SK-N-SH (cell line): ENCODE data around the gene RAPGEF4. TPM values are rescaled to one million over a fixed set of nuclear protein-coding genes. Genes with fewer than 3 reads are reported as not detected.

ENCODE experiments used
- CTCF ChIA-PET: fragments of 300-600, 350-600 bp; formaldehyde crosslinking; extraction: SDS; loops from one replicate; lab custom pipeline; 2021; lab: Yijun Ruan, JAX
- POLR2A ChIA-PET: fragments of 350-600 bp; sonication (Branson Sonifier 250); formaldehyde crosslinking; extraction: SDS; loops from one replicate; lab custom pipeline; 2020; ENCODE audit warnings: antibody characterized with exemption, inconsistent platforms; lab: Yijun Ruan, JAX
- DNase-seq: peaks from one replicate; pipeline ENCODE4 v3.0.0; 2012
- H2AFZ ChIP-seq: fragments of 200-600 bp; sonication (generic); 2 replicates; pipeline ENCODE4 v1.8.1; 2016; ENCODE audit warnings: antibody characterized with exemption, mild to moderate bottlenecking, low read depth
- H3F3A ChIP-seq: fragments of 200-600 bp; sonication (generic); replicated peaks from 2 replicates; pipeline ENCODE3; 2016; ENCODE audit warnings: antibody characterized with exemption, mild to moderate bottlenecking; ENCODE audit not compliant: insufficient read depth
- H3K27ac ChIP-seq, 2 experiments: fragments of 200-500 bp in 1 of 2; fragments of 200-600 bp in 1 of 2; sonication (Bioruptor generic) in 1 of 2; sonication (generic), shearing (Covaris generic) in 1 of 2; 2 replicates each; pipeline versions ENCODE4 v1.5.1 to v1.6.1; 2014 to 2016; ENCODE audit warnings: low read depth in 2 of 2, inconsistent platforms in 1 of 2, low read length in 1 of 2, mild to moderate bottlenecking in 1 of 2, mixed read lengths in 1 of 2
- H3K27me3 ChIP-seq: fragments of 200-600 bp; sonication (generic), shearing (Covaris generic); 2 replicates; pipeline ENCODE4 v1.6.1; 2016; ENCODE audit warnings: mixed run types; ENCODE audit not compliant: insufficient read depth
- H3K36me3 ChIP-seq, 2 experiments: fragments of 200-500 bp in 1 of 2; fragments of 200-600 bp in 1 of 2; sonication (Bioruptor generic) in 1 of 2; sonication (generic) in 1 of 2; replicated peaks in 1 of 2; 2 replicates each; pipeline versions ENCODE3 to v1.5.1; 2014 to 2016; ENCODE audit warnings: low read length in 1 of 2, mild to moderate bottlenecking in 1 of 2; ENCODE audit not compliant: insufficient read depth in 2 of 2, control insufficient read depth in 1 of 2
- H3K4me1 ChIP-seq, 2 experiments: fragments of 200-500 bp in 1 of 2; fragments of 200-600 bp in 1 of 2; sonication (Bioruptor generic) in 1 of 2; sonication (generic), shearing (Covaris generic) in 1 of 2; 2 replicates each; pipeline versions ENCODE4 v1.5.1 to v1.6.1; 2014 to 2016; ENCODE audit warnings: low read depth in 1 of 2, low read length in 1 of 2, mixed run types in 1 of 2; ENCODE audit not compliant: insufficient read depth in 2 of 2, control insufficient read depth in 1 of 2
- H3K4me2 ChIP-seq: fragments of 200-600 bp; sonication (generic), shearing (Covaris generic); 2 replicates; pipeline ENCODE4 v1.6.1; 2017; ENCODE audit warnings: mixed run types
- H3K4me3 ChIP-seq, 2 experiments: fragments of 200-500 bp in 1 of 2; fragments of 200-600 bp in 1 of 2; sonication (Bioruptor generic) in 1 of 2; sonication (generic), shearing (Covaris generic) in 1 of 2; 2 replicates each; pipeline versions ENCODE4 v1.5.1 to v1.8.1; 2014 to 2016; ENCODE audit warnings: low read depth in 2 of 2, inconsistent platforms in 1 of 2, low read length in 1 of 2, mild to moderate bottlenecking in 1 of 2, mixed read lengths in 1 of 2, moderate library complexity in 1 of 2
- H3K79me2 ChIP-seq: fragments of 200-600 bp; sonication (generic); 2 replicates; pipeline ENCODE4 v1.8.1; 2017; ENCODE audit warnings: mild to moderate bottlenecking; ENCODE audit not compliant: insufficient read depth
- H3K9ac ChIP-seq: fragments of 200-600 bp; sonication (generic); 2 replicates; pipeline ENCODE4 v1.6.1; 2017; ENCODE audit warnings: mixed run types
- H3K9me2 ChIP-seq: fragments of 200-600 bp; sonication (generic); 2 replicates; pipeline ENCODE4 v1.6.1; 2017; ENCODE audit warnings: mixed run types
- H3K9me3 ChIP-seq: fragments of 200-600 bp; sonication (generic); 2 replicates; pipeline ENCODE4 v1.6.1; 2017; ENCODE audit warnings: mixed run types, mild to moderate bottlenecking, moderate library complexity
- H4K20me1 ChIP-seq: fragments of 200-600 bp; sonication (generic); 2 replicates; pipeline ENCODE4 v1.6.1; 2017; ENCODE audit warnings: mild to moderate bottlenecking, mixed run types; ENCODE audit not compliant: insufficient read depth
- FOXM1 ChIP-seq: IDR thresholded peaks from 2 replicates; pipeline ENCODE4 v1.4.0; 2012; ENCODE audit warnings: low read depth, mild to moderate bottlenecking
- NRF1 ChIP-seq: IDR thresholded peaks from 2 replicates; pipeline ENCODE4 v1.6.1; 2012; ENCODE audit warnings: low read depth, mild to moderate bottlenecking, low read length
- POLR2AphosphoS5 ChIP-seq: IDR thresholded peaks from 2 replicates; pipeline ENCODE4 v1.6.1; 2012; ENCODE audit warnings: low read depth, low read length
- RFX5 ChIP-seq: IDR thresholded peaks from 2 replicates; pipeline ENCODE4 v1.6.1; 2012; ENCODE audit warnings: mild to moderate bottlenecking, improper control_type of control experiment, low read length
- TEAD4 ChIP-seq: IDR thresholded peaks from 2 replicates; pipeline ENCODE4 v1.4.0; 2012; ENCODE audit warnings: mild to moderate bottlenecking, borderline replicate concordance; ENCODE audit not compliant: insufficient read depth
- YY1 ChIP-seq: IDR thresholded peaks from 2 replicates; pipeline ENCODE4 v1.4.0; 2012; ENCODE audit warnings: low read depth, mild to moderate bottlenecking
- WGBS: methylation state at CpG from one replicate; pipeline ENCODE4 v1.1.6; 2017; ENCODE audit warnings: low lambda C conversion rate; 5-methylcytosine and 5-hydroxymethylcytosine counted together
- polyA plus RNA-seq, 3 experiments: library from polyadenylated mRNA; depleted of rRNA; stranded (reverse); fragments of >200 nt; gene quantifications; 2 replicates each; pipeline ENCODE4 v1.2.3, GENCODE V29; 2012
- TF ChIP-seq, protein P1 (sequence below): IDR thresholded peaks from 2 replicates; pipeline ENCODE4 v1.4.0; 2012; ENCODE audit warnings: low read depth, borderline replicate concordance
- TF ChIP-seq, protein P2 (sequence below): IDR thresholded peaks from 2 replicates; pipeline ENCODE4 v1.6.1; 2012; ENCODE audit warnings: mild to moderate bottlenecking, low read depth, low read length, moderate library complexity
- TF ChIP-seq, protein P3 (sequence below): IDR thresholded peaks from 2 replicates; pipeline ENCODE4 v1.4.0; 2012; ENCODE audit warnings: low read depth
- TF ChIP-seq, protein P4 (sequence below): fragments of 150-350 bp; IDR thresholded peaks from 2 replicates; pipeline ENCODE4 v1.6.1; 2017; ENCODE audit warnings: antibody characterized with exemption, low read length, low read depth, borderline replicate concordance
- TF ChIP-seq, protein P5 (sequence below): IDR thresholded peaks from 2 replicates; pipeline ENCODE4; 2012
- TF ChIP-seq, protein P6 (sequence below): IDR thresholded peaks from 2 replicates; pipeline ENCODE4 v1.4.0; 2012; ENCODE audit warnings: low read depth, borderline replicate concordance

RAPGEF4 gene
- polyA plus RNA-seq, 1 of the 3 experiments (the other 2 are of a cell fraction) = 0.30 TPM

DNA sequence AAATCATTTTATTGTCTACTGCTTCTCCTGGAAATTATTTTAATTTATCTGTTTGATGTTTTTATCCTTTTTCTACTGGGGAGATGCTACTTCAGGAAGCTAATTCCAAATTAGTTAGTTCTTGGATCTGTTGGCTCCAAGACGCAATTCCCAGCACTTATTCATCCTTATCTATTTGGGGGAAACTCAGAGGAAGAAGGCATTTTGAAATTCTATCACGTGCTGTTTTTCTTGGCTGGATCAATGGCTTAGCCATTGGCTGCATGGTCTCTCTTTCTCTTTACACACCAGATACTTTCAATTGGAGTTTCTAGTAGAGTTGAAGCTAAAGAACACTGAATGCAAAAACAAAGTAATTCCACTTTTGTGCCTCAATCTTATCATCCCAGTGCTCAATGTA is 98.3 kb downstream of the RAPGEF4 start:
- Histone ChIP-seq H3K9ac (no peak overlapping the region), H3K36me3 (no peaks in the 10 kb centered on the region), H4K20me1 (no peaks in the 10 kb centered on the region), H3K27me3 (no peaks in the 10 kb centered on the region), H3K4me3 (no peak overlapping the region), H3K27ac (no peak overlapping the region), H3K4me1 (peaks cover 0 to 11% of the 10 kb centered on the region in 2 experiments; a peak in 3 of 4 replicates), H3K4me2 (no peak overlapping the region), H3K79me2 (no peaks in the 10 kb centered on the region), H3K9me2 (no peaks in the 10 kb centered on the region), H2AFZ (no peak overlapping the region; the same call in 1 of the 2 replicates), H3F3A (peaks cover 4% of the 10 kb centered on the region), H3K9me3 (no peaks in the 10 kb centered on the region)
- 90% methylated on average over 2 of the region's 2 CpGs for WGBS
- TF ChIP-seq, protein P1, sequence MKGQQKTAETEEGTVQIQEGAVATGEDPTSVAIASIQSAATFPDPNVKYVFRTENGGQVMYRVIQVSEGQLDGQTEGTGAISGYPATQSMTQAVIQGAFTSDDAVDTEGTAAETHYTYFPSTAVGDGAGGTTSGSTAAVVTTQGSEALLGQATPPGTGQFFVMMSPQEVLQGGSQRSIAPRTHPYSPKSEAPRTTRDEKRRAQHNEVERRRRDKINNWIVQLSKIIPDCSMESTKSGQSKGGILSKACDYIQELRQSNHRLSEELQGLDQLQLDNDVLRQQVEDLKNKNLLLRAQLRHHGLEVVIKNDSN = no peak
- TF ChIP-seq TEAD4 (no peak), POLR2AphosphoS5 (no peak), FOXM1 (no peak), RFX5 (no peak), NRF1 (no peak), YY1 (no peak)
- TF ChIP-seq, protein P2, sequence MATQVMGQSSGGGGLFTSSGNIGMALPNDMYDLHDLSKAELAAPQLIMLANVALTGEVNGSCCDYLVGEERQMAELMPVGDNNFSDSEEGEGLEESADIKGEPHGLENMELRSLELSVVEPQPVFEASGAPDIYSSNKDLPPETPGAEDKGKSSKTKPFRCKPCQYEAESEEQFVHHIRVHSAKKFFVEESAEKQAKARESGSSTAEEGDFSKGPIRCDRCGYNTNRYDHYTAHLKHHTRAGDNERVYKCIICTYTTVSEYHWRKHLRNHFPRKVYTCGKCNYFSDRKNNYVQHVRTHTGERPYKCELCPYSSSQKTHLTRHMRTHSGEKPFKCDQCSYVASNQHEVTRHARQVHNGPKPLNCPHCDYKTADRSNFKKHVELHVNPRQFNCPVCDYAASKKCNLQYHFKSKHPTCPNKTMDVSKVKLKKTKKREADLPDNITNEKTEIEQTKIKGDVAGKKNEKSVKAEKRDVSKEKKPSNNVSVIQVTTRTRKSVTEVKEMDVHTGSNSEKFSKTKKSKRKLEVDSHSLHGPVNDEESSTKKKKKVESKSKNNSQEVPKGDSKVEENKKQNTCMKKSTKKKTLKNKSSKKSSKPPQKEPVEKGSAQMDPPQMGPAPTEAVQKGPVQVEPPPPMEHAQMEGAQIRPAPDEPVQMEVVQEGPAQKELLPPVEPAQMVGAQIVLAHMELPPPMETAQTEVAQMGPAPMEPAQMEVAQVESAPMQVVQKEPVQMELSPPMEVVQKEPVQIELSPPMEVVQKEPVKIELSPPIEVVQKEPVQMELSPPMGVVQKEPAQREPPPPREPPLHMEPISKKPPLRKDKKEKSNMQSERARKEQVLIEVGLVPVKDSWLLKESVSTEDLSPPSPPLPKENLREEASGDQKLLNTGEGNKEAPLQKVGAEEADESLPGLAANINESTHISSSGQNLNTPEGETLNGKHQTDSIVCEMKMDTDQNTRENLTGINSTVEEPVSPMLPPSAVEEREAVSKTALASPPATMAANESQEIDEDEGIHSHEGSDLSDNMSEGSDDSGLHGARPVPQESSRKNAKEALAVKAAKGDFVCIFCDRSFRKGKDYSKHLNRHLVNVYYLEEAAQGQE = no peak
- TF ChIP-seq, protein P3, sequence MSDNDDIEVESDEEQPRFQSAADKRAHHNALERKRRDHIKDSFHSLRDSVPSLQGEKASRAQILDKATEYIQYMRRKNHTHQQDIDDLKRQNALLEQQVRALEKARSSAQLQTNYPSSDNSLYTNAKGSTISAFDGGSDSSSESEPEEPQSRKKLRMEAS = no peak
- TF ChIP-seq, protein P4, sequence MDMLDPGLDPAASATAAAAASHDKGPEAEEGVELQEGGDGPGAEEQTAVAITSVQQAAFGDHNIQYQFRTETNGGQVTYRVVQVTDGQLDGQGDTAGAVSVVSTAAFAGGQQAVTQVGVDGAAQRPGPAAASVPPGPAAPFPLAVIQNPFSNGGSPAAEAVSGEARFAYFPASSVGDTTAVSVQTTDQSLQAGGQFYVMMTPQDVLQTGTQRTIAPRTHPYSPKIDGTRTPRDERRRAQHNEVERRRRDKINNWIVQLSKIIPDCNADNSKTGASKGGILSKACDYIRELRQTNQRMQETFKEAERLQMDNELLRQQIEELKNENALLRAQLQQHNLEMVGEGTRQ = no peak
- TF ChIP-seq, protein P5, sequence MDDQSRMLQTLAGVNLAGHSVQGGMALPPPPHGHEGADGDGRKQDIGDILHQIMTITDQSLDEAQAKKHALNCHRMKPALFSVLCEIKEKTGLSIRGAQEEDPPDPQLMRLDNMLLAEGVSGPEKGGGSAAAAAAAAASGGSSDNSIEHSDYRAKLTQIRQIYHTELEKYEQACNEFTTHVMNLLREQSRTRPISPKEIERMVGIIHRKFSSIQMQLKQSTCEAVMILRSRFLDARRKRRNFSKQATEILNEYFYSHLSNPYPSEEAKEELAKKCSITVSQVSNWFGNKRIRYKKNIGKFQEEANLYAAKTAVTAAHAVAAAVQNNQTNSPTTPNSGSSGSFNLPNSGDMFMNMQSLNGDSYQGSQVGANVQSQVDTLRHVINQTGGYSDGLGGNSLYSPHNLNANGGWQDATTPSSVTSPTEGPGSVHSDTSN = no peak
- TF ChIP-seq, protein P6, sequence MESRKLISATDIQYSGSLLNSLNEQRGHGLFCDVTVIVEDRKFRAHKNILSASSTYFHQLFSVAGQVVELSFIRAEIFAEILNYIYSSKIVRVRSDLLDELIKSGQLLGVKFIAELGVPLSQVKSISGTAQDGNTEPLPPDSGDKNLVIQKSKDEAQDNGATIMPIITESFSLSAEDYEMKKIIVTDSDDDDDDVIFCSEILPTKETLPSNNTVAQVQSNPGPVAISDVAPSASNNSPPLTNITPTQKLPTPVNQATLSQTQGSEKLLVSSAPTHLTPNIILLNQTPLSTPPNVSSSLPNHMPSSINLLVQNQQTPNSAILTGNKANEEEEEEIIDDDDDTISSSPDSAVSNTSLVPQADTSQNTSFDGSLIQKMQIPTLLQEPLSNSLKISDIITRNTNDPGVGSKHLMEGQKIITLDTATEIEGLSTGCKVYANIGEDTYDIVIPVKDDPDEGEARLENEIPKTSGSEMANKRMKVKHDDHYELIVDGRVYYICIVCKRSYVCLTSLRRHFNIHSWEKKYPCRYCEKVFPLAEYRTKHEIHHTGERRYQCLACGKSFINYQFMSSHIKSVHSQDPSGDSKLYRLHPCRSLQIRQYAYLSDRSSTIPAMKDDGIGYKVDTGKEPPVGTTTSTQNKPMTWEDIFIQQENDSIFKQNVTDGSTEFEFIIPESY = no peak
- POLR2A ChIA-PET = no interaction called here
- DNase-seq = no peak
- CTCF ChIA-PET = interaction anchor here (0.8 to 1.6 kb wide), 3 partner anchors 11 to 447 kb away, joined by 4 to 6 read pairs (median 5); no protein-coding TSS in a partner anchor
